Inflammatory macrophage (primary cell): Measurements from ENCODE around the gene QRICH2.
"Not testable (repeated sequence)": the region's sequence is repeated elsewhere in the genome, so short reads cannot be mapped to it uniquely, and the experiment has no call there.

Experiments
- DNase-seq, 2 donors: peaks; one replicate each; pipeline ENCODE4 v3.0.0-alpha.2; 2020 to 2022

Gene QRICH2

GRCh38 chr17:76244721-76245120, 63.4 kb downstream of the QRICH2 start:
- DNase-seq: not testable (repeated sequence)

GRCh38 chr17:76243826-76244679, 64.0 kb downstream of the QRICH2 start:
- DNase-seq: no peak

GRCh38 chr17:76241691-76242255, 66.3 kb downstream of the QRICH2 start:
- DNase-seq: no peak

- DNase-seq: no peak
These were observed 66.9 kb downstream of the QRICH2 start for GRCh38 chr17:76241204-76241538.

- peak in 1 of 2 donors; percentile 57 for DNase-seq
These were observed 67.4 kb downstream of the QRICH2 start, which contains the start of gene RNF157 for GRCh38 chr17:76240461-76241203. Gene RNF157 (minus strand): TSS chr17:76240493. CDS start chr17:76240240, 253 bp downstream.

GRCh38 chr17:76239538-76240274, 68.4 kb downstream of the QRICH2 start:
- no peak for DNase-seq

- DNase-seq: no peak
These were observed 69.1 kb downstream of the QRICH2 start for GRCh38 chr17:76238847-76239537.

- DNase-seq: no peak
These were observed 70.2 kb downstream of the QRICH2 start for GRCh38 chr17:76237859-76238313.

- no peak for DNase-seq
These were observed 71.5 kb downstream of the QRICH2 start for GRCh38 chr17:76236603-76237002.

GRCh38 chr17:76235883-76236282, 72.2 kb downstream of the QRICH2 start:
- no peak for DNase-seq

- DNase-seq: no peak
These were observed 73.8 kb downstream of the QRICH2 start for GRCh38 chr17:76234354-76234679.

GRCh38 chr17:76233588-76234353, 74.3 kb downstream of the QRICH2 start:
- no peak for DNase-seq

GRCh38 chr17:76232342-76232741, 75.7 kb downstream of the QRICH2 start:
- no peak for DNase-seq

GRCh38 chr17:76226749-76227148, 81.3 kb downstream of the QRICH2 start:
- DNase-seq: not testable (repeated sequence)

- not testable (repeated sequence) for DNase-seq
These were observed 82.5 kb downstream of the QRICH2 start for GRCh38 chr17:76225373-76226086.
